ACHN (cell line): ENCODE data around the gene S100A13.
"Not testable (repeated sequence)": the region's sequence is repeated elsewhere in the genome, so short reads cannot be mapped to it uniquely, and the experiment has no call there.

Source experiments
- DNase-seq: peaks from one replicate; pipeline ENCODE4 v3.0.0-alpha.2; 2015
- in situ Hi-C: cut with HindIII; loops from 2 replicates; pipeline ENCODE4 v1.10.0; 2017; ENCODE audit warnings: low sequenced_read_pairs, low pct_ligation_motif_present, low pct_unique_long_range_greater_than_20kb

Gene S100A13

GRCh38 chr1:153583976-153584375, 43.3 kb downstream of the S100A13 start:
- in situ Hi-C loops, result no loop called here

GRCh38 chr1:153583514-153583913, 43.8 kb downstream of the S100A13 start:
- DNase-seq, in situ Hi-C loops: not testable (repeated sequence)

More at GRCh38 chr1:153583976-153584375, 43.3 kb downstream of the S100A13 start:
- DNase-seq, result no peak

- in situ Hi-C loops, result not testable (repeated sequence)
Measured at GRCh38 chr1:153582836-153583235, 44.5 kb downstream of the S100A13 start.

GRCh38 chr1:153578936-153579335, 48.4 kb downstream of the S100A13 start:
- DNase-seq, result no peak
- in situ Hi-C loops, result no loop called here

More at GRCh38 chr1:153582836-153583235, 44.5 kb downstream of the S100A13 start:
- DNase-seq, result not testable (repeated sequence)

- in situ Hi-C loops, result no loop called here
- peak; percentile 20 for DNase-seq
Measured at GRCh38 chr1:153578490-153578889, 48.8 kb downstream of the S100A13 start.

GRCh38 chr1:153577624-153578051, 49.7 kb downstream of the S100A13 start:
- in situ Hi-C loops, result no loop called here
- no peak for DNase-seq

- in situ Hi-C loops, result no loop called here
- DNase-seq, result no peak
Measured at GRCh38 chr1:153577138-153577537, 50.2 kb downstream of the S100A13 start.

- DNase-seq, in situ Hi-C loops: not testable (repeated sequence)
Measured at GRCh38 chr1:153575497-153575896, 51.8 kb downstream of the S100A13 start.

- in situ Hi-C loops, DNase-seq: not testable (repeated sequence)
Measured at GRCh38 chr1:153575081-153575491, 52.2 kb downstream of the S100A13 start.

GRCh38 chr1:153573351-153573750, 54.0 kb downstream of the S100A13 start:
- in situ Hi-C loops, result no loop called here
- no peak for DNase-seq

GRCh38 chr1:153572569-153573015, 54.7 kb downstream of the S100A13 start:
- peak; percentile 89 for DNase-seq
- in situ Hi-C loops, result no loop called here

- in situ Hi-C loops, result no loop called here
- no peak for DNase-seq
Measured at GRCh38 chr1:153571706-153572105, 55.6 kb downstream of the S100A13 start.

- DNase-seq, result no peak
- in situ Hi-C loops, result no loop called here
Measured at GRCh38 chr1:153570874-153571273, 56.4 kb downstream of the S100A13 start.

GRCh38 chr1:153569465-153569864, 57.8 kb downstream of the S100A13 start:
- DNase-seq, result no peak
- in situ Hi-C loops, result no loop called here
